HepG2 (cell line): ENCODE data around the gene TIMM10. TPM values are rescaled to one million over a fixed set of nuclear protein-coding genes. Genes with fewer than 3 reads are reported as not detected.

Experiments used
- CBX1 ChIP-seq: IDR thresholded peaks from one replicate; pipeline ENCODE4 v1.6.1; 2016; ENCODE audit warnings: antibody characterized with exemption, low read depth
- CHD4 ChIP-seq: fragments of 200-600 bp; sonication (generic); IDR thresholded peaks from 2 replicates; pipeline ENCODE4 v1.7.0; 2017; ENCODE audit warnings: mild to moderate bottlenecking, low read length, borderline replicate concordance
- ELF4 ChIP-seq: sonication (generic); formaldehyde crosslinking; IDR thresholded peaks from 2 replicates; pipeline ENCODE4 v1.5.0; 2020; ENCODE audit warnings: missing genetic modification reagents, mild to moderate bottlenecking, moderate library complexity, borderline replicate concordance
- FIP1L1 ChIP-seq: fragments of 200-400 bp; formaldehyde crosslinking; IDR thresholded peaks from 2 replicates; pipeline ENCODE4 v1.6.1; 2018; ENCODE audit warnings: low read depth, mild to moderate bottlenecking, low read length, moderate library complexity, borderline replicate concordance; ENCODE audit not compliant: insufficient read depth
- FOSL1 ChIP-seq: sonication (generic); formaldehyde crosslinking; IDR thresholded peaks from 2 replicates; pipeline ENCODE4 v1.9.0; 2021; ENCODE audit warnings: missing genetic modification reagents, borderline replicate concordance
- HOXD1 ChIP-seq: sonication (generic); formaldehyde crosslinking; IDR thresholded peaks from 2 replicates; pipeline ENCODE4 v1.5.0; 2020; ENCODE audit warnings: missing genetic modification reagents
- KLF15 ChIP-seq: sonication (generic); formaldehyde crosslinking; IDR thresholded peaks from 2 replicates; pipeline ENCODE4 v1.8.1; 2023; ENCODE audit warnings: borderline replicate concordance, mild to moderate bottlenecking, inconsistent platforms, missing genetic modification reagents, mixed read lengths
- NFATC3 ChIP-seq: sonication (generic); formaldehyde crosslinking; IDR thresholded peaks from 2 replicates; pipeline ENCODE4 v1.5.1; 2020; ENCODE audit warnings: mild to moderate bottlenecking, missing genetic modification reagents
- RAD51 ChIP-seq: fragments of 450-650 bp; IDR thresholded peaks from 2 replicates; pipeline ENCODE4 v1.6.1; 2016; ENCODE audit warnings: borderline replicate concordance
- SALL2 ChIP-seq: sonication (generic); formaldehyde crosslinking; IDR thresholded peaks from 2 replicates; pipeline ENCODE4 v1.8.1; 2023; ENCODE audit warnings: mild to moderate bottlenecking, missing genetic modification reagents, inconsistent platforms
- ZFP36L2 ChIP-seq: sonication (generic); formaldehyde crosslinking; IDR thresholded peaks from 2 replicates; pipeline ENCODE4 v1.4.0; 2020; ENCODE audit warnings: missing genetic modification reagents
- ZKSCAN5 ChIP-seq: sonication (generic); formaldehyde crosslinking; IDR thresholded peaks from 2 replicates; pipeline ENCODE4 v1.5.1; 2020; ENCODE audit warnings: mild to moderate bottlenecking, missing genetic modification reagents
- ZNF207 ChIP-seq: fragments of 450-650 bp; IDR thresholded peaks from 2 replicates; pipeline ENCODE4 v1.6.1; 2016; ENCODE audit warnings: antibody characterized with exemption, borderline replicate concordance
- ZNF251 ChIP-seq: sonication (generic); formaldehyde crosslinking; IDR thresholded peaks from 2 replicates; pipeline ENCODE4 v1.9.0; 2021; ENCODE audit warnings: mild to moderate bottlenecking, missing genetic modification reagents
- polyA plus RNA-seq, 8 experiments: library from polyadenylated mRNA; depleted of rRNA in 3 of 8; stranded (reverse) in 7 of 8; unstranded in 1 of 8; fragments of >200 nt; fragmentation: Illumina TruSeq in 4 of 8; extraction: Trizol in 4 of 8; gene quantifications; 2 replicates each; pipeline versions ENCODE4 v1.2.1 to v1.2.3, GENCODE V29; 2011 to 2016; ENCODE audit warnings: low read depth in 4 of 8, missing spikeins in 1 of 8, mixed read lengths in 1 of 8; ENCODE audit not compliant: insufficient read depth in 1 of 8
- total RNA-seq, 5 experiments: library from RNA; depleted of rRNA; stranded (reverse); fragments of >200 nt; fragmentation: Illumina TruSeq; extraction: Trizol; gene quantifications; 2 replicates each; pipeline ENCODE4 v1.2.3, GENCODE V29; 2016; ENCODE audit warnings: low read depth in 1 of 5
- TF ChIP-seq, protein P1 (sequence below): IDR thresholded peaks from 2 replicates; pipeline ENCODE4 v1.4.0; 2020; ENCODE audit warnings: mild to moderate bottlenecking, missing genetic modification reagents
- TF ChIP-seq, protein P2 (sequence below): sonication (generic); formaldehyde crosslinking; IDR thresholded peaks from 2 replicates; pipeline ENCODE4 v1.5.0; 2020; ENCODE audit warnings: missing genetic modification reagents, mild to moderate bottlenecking, borderline replicate concordance
- TF ChIP-seq, protein P3 (sequence below): sonication (generic); formaldehyde crosslinking; IDR thresholded peaks from 2 replicates; pipeline ENCODE4 v1.9.0; 2021; ENCODE audit warnings: mild to moderate bottlenecking, missing genetic modification reagents
- TF ChIP-seq, protein P4 (sequence below): sonication (generic); formaldehyde crosslinking; IDR thresholded peaks from 2 replicates; pipeline ENCODE4 v1.5.0; 2020; ENCODE audit warnings: missing genetic modification reagents

The TIMM10 gene
- total and polyA plus RNA-seq, 2 of the 13 experiments (the other 11 are each of a cell fraction or from before 2014, with no cell fraction given) = 67.8 to 82.2 TPM

DNA sequence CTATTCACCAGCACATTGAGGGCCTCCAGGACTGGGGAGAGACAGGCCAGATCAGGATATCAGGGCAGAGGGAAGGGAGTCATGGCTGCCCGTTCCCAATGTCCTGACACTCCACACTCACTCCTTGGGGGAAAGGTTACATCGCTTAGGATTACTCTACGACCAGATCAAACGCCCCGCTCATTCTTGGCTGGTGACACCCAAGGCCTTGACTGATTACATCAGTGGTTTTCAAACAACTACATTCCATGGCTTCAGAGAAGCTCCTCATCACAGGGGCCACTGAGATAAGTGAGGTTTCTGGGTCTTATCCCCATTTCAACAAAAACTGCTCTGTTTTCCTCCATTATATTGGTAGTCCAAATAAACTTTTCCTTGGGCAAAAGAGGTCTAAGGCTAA lies 21.9 kb upstream of the TIMM10 start (continued):
- TF ChIP-seq, protein P1, sequence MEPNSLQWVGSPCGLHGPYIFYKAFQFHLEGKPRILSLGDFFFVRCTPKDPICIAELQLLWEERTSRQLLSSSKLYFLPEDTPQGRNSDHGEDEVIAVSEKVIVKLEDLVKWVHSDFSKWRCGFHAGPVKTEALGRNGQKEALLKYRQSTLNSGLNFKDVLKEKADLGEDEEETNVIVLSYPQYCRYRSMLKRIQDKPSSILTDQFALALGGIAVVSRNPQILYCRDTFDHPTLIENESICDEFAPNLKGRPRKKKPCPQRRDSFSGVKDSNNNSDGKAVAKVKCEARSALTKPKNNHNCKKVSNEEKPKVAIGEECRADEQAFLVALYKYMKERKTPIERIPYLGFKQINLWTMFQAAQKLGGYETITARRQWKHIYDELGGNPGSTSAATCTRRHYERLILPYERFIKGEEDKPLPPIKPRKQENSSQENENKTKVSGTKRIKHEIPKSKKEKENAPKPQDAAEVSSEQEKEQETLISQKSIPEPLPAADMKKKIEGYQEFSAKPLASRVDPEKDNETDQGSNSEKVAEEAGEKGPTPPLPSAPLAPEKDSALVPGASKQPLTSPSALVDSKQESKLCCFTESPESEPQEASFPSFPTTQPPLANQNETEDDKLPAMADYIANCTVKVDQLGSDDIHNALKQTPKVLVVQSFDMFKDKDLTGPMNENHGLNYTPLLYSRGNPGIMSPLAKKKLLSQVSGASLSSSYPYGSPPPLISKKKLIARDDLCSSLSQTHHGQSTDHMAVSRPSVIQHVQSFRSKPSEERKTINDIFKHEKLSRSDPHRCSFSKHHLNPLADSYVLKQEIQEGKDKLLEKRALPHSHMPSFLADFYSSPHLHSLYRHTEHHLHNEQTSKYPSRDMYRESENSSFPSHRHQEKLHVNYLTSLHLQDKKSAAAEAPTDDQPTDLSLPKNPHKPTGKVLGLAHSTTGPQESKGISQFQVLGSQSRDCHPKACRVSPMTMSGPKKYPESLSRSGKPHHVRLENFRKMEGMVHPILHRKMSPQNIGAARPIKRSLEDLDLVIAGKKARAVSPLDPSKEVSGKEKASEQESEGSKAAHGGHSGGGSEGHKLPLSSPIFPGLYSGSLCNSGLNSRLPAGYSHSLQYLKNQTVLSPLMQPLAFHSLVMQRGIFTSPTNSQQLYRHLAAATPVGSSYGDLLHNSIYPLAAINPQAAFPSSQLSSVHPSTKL (CRISPR knock-in tag) = peak; percentile 58
- TF ChIP-seq KLF15 (CRISPR knock-in tag) = no peak
- no peak for TF ChIP-seq NFATC3 (CRISPR knock-in tag)
- TF ChIP-seq ZNF251 (CRISPR knock-in tag) = no peak
- TF ChIP-seq ZFP36L2 (CRISPR knock-in tag) = no peak
- TF ChIP-seq, protein P2, sequence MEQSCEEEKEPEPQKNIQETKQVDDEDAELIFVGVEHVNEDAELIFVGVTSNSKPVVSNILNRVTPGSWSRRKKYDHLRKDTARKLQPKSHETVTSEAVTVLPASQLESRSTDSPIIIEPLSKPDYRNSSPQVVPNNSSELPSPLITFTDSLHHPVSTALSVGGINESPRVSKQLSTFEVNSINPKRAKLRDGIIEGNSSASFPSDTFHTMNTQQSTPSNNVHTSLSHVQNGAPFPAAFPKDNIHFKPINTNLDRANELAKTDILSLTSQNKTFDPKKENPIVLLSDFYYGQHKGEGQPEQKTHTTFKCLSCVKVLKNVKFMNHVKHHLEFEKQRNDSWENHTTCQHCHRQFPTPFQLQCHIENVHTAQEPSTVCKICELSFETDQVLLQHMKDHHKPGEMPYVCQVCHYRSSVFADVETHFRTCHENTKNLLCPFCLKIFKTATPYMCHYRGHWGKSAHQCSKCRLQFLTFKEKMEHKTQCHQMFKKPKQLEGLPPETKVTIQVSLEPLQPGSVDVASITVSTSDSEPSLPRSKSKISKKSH (CRISPR knock-in tag) = no peak
- no peak for TF ChIP-seq SALL2
- no peak for TF ChIP-seq ZKSCAN5
- no peak for TF ChIP-seq ZNF207
- TF ChIP-seq CHD4 = no peak
- no peak for TF ChIP-seq ELF4
- TF ChIP-seq HOXD1 (CRISPR knock-in tag) = no peak
- TF ChIP-seq, protein P3, sequence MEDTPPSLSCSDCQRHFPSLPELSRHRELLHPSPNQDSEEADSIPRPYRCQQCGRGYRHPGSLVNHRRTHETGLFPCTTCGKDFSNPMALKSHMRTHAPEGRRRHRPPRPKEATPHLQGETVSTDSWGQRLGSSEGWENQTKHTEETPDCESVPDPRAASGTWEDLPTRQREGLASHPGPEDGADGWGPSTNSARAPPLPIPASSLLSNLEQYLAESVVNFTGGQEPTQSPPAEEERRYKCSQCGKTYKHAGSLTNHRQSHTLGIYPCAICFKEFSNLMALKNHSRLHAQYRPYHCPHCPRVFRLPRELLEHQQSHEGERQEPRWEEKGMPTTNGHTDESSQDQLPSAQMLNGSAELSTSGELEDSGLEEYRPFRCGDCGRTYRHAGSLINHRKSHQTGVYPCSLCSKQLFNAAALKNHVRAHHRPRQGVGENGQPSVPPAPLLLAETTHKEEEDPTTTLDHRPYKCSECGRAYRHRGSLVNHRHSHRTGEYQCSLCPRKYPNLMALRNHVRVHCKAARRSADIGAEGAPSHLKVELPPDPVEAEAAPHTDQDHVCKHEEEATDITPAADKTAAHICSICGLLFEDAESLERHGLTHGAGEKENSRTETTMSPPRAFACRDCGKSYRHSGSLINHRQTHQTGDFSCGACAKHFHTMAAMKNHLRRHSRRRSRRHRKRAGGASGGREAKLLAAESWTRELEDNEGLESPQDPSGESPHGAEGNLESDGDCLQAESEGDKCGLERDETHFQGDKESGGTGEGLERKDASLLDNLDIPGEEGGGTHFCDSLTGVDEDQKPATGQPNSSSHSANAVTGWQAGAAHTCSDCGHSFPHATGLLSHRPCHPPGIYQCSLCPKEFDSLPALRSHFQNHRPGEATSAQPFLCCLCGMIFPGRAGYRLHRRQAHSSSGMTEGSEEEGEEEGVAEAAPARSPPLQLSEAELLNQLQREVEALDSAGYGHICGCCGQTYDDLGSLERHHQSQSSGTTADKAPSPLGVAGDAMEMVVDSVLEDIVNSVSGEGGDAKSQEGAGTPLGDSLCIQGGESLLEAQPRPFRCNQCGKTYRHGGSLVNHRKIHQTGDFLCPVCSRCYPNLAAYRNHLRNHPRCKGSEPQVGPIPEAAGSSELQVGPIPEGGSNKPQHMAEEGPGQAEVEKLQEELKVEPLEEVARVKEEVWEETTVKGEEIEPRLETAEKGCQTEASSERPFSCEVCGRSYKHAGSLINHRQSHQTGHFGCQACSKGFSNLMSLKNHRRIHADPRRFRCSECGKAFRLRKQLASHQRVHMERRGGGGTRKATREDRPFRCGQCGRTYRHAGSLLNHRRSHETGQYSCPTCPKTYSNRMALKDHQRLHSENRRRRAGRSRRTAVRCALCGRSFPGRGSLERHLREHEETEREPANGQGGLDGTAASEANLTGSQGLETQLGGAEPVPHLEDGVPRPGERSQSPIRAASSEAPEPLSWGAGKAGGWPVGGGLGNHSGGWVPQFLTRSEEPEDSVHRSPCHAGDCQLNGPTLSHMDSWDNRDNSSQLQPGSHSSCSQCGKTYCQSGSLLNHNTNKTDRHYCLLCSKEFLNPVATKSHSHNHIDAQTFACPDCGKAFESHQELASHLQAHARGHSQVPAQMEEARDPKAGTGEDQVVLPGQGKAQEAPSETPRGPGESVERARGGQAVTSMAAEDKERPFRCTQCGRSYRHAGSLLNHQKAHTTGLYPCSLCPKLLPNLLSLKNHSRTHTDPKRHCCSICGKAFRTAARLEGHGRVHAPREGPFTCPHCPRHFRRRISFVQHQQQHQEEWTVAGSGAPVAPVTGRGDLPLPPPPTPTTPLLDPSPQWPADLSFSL (CRISPR knock-in tag) = no peak
- TF ChIP-seq, protein P4, sequence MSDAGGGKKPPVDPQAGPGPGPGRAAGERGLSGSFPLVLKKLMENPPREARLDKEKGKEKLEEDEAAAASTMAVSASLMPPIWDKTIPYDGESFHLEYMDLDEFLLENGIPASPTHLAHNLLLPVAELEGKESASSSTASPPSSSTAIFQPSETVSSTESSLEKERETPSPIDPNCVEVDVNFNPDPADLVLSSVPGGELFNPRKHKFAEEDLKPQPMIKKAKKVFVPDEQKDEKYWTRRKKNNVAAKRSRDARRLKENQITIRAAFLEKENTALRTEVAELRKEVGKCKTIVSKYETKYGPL (CRISPR knock-in tag) = no peak
- TF ChIP-seq FOSL1 (CRISPR knock-in tag) = peak; percentile 68; the same call in 1 of the 2 replicates
- no peak for TF ChIP-seq CBX1
- no peak for TF ChIP-seq RAD51
- no peak for TF ChIP-seq FIP1L1
